ENCODE measurements around the gene CKS1B. TPM values are rescaled to one million over a fixed set of nuclear protein-coding genes. Genes with fewer than 3 reads are reported as not detected.

Gene CKS1B
- total and polyA plus RNA-seq, 9 of the 15 experiments (the other 6 are each of a cell fraction or from before 2014, with no cell fraction given) = 215 to 1,103 (median 460) TPM

DNA sequence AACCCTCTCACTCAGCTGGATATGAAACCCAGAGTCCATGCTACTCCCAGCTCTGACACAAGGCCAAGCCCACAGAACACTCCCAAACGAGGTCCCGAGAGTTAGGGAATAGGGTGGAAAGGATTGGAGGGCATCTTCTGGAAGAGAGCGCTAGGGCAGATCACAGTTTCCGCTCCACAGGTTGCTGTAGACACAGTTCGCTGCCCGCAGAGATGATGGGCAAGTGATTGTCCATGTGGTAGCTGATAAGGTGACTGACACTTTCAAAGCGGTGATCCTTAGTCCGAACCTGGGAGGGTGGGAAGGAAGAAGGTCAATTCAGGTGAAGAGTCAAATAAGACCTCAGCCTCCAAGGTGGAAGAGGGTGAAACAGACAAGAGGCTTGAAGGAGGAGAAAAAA is 10.8 kb upstream of the CKS1B start (continued):
- TF ChIP-seq PKNOX1 (IDR thresholded peaks at IDR 0.05) (peak; percentile 94), RBM14 (IDR thresholded peaks at IDR 0.05; ENCODE audit: borderline replicate concordance, insufficient read depth, low read depth, low read length) (no peak), ZC3H8 (IDR thresholded peaks at IDR 0.05) (no peak), TEAD4 (IDR thresholded peaks at IDR 0.05; ENCODE audit: low read length) (peak; percentile 49), TEAD4 (CRISPR knock-in tag; IDR thresholded peaks at IDR 0.05; ENCODE audit: borderline replicate concordance) (no peak), NCOA2 (IDR thresholded peaks at IDR 0.05; ENCODE audit: partially characterized antibody in 2 of 2) (no peak), CTBP1 (IDR thresholded peaks at IDR 0.05; ENCODE audit: borderline replicate concordance) (peak; percentile 92), CBFA2T2 (conservative IDR thresholded peaks at IDR 0.05) (peak; percentile 29; the same call in 1 of the 2 replicates), TGIF2 (CRISPR knock-in tag; IDR thresholded peaks at IDR 0.05) (no peak), TCF15 (CRISPR knock-in tag; IDR thresholded peaks at IDR 0.05) (no peak), MAZ (CRISPR knock-in tag; conservative IDR thresholded peaks at IDR 0.05 in 1 of 2, IDR thresholded peaks at IDR 0.05 in 1 of 2) (no peak), ADNP (tag; IDR thresholded peaks at IDR 0.05) (no peak), NFRKB (IDR thresholded peaks at IDR 0.05; ENCODE audit: low read depth) (no peak), ETV5 (CRISPR knock-in tag; IDR thresholded peaks at IDR 0.05; ENCODE audit: low read depth) (no peak), SMARCA4 (IDR thresholded peaks at IDR 0.05) (peak; percentile 36; the same call in 1 of the 2 replicates), NFYB (IDR thresholded peaks at IDR 0.05; ENCODE audit: extremely low read depth, insufficient read length) (no peak), TAF1 (IDR thresholded peaks at IDR 0.05; ENCODE audit: control insufficient read depth, extremely low read depth, insufficient read depth, low read length, severe bottlenecking) (no peak), BDP1 (IDR thresholded peaks at IDR 0.05; ENCODE audit: insufficient read depth, insufficient read length) (no peak), ZFP30 (CRISPR knock-in tag; IDR thresholded peaks at IDR 0.05; ENCODE audit: borderline replicate concordance) (no peak), XRCC5 (IDR thresholded peaks at IDR 0.05; ENCODE audit: low read depth, low read length) (no peak), CBX8 (IDR thresholded peaks at IDR 0.05; ENCODE audit: borderline replicate concordance, extremely low read depth, low read depth, low read length, poor library complexity, severe bottlenecking) (no peak), RBM22 (IDR thresholded peaks at IDR 0.05; ENCODE audit: low read depth, low read length, poor library complexity, severe bottlenecking) (no peak), ZNF143 (CRISPR knock-in tag; IDR thresholded peaks at IDR 0.05) (no peak), TRIM24 (IDR thresholded peaks at IDR 0.05) (no peak), EP300 (IDR thresholded peaks at IDR 0.05; ENCODE audit: low read length) (peak; percentile 46), ZFX (CRISPR knock-in tag; IDR thresholded peaks at IDR 0.05) (no peak), SMAD4 (CRISPR knock-in tag; conservative IDR thresholded peaks at IDR 0.05) (no peak), CREM (IDR thresholded peaks at IDR 0.05; ENCODE audit: low read depth) (0 out of 2 replicates have a peak, but pooled peaks have one; percentile 10), JUN (IDR thresholded peaks at IDR 0.05; ENCODE audit: borderline replicate concordance, low read depth, low read length) (no peak), JUN (CRISPR knock-in tag; IDR thresholded peaks at IDR 0.05; ENCODE audit: borderline replicate concordance) (no peak), SRSF3 (IDR thresholded peaks at IDR 0.05; ENCODE audit: insufficient read depth, low read length) (no peak)
